EH (cell line): ENCODE results near the gene CAB39.

Experiments used
- DNase-seq: peaks from one replicate; pipeline ENCODE4 v3.0.0-alpha.2; 2015; ENCODE audit warnings: low read depth

CAB39 gene

DNA sequence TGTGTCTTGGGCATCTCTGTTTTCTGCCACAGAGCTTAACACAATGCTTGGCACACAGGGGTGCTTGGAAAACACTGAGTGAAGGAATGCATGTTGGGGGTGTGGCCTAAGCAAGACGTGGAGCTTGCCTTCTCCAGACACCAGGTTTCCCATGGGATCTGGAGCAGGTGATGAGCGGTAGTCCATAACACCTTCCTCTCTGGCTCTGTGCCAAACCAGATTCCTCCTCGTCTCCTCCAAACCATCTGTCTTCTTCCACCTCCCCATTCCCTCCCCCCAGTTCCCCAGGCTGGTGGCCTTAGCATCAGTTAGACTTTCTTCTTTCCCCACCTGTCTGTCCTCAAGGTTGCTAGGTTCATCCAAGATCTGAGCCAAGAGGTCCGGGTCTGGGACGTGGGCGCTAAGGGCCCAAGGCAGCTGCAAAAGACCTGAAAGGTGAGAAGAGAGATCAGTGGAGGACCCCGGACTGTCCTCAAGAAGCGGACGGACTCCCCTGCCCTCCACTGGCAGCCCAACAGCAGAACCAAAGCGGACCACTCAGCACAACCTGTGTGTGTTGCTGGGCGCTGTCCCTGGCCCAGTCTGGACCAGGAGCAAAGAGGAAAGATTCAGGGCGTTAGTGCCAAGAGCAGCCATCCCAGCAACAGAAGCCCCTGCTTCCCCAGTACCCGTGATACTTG, 150.9 kb downstream of the CAB39 start:
- DNase-seq, result no peak

- DNase-seq, result no peak
These were observed 151.5 kb downstream of the CAB39 start for GRCh38 chr2:230864122-230864604.

DNA sequence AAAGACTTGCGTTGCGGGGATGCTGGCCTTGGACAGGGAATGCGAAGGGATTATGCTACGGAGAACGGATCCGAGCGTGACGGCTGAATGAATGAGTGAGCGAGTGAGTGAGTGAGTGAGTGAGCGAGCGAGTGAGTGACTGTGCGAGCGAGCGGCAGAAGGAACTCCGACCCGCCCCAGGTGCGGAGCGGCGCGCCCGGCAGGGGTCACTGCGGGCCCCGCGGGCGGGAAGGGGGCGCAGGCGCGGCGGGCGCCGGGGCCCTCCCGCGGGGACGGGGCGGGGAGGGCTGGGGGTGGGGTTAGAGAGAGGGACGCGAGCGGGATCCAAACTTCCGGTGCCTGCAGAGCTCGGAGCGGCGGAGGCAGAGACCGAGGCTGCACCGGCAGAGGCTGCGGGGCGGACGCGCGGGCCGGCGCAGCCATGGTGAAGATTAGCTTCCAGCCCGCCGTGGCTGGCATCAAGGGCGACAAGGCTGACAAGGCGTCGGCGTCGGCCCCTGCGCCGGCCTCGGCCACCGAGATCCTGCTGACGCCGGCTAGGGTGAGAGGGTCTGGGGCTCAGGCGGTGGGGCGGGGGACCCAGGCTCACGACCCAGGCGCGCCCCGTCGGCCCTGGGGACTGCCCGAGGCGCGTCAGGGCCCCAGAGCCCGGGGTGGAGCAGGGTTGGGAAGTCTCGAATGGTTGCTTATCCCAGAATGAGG, 152.1 kb downstream of the CAB39 start, which contains the start of gene ITM2C:
TSS of gene ITM2C (plus strand) at position 338 of the 702 bp plus-strand sequence. CDS start at position 422, 84 bp downstream.
- peak; percentile 79 for DNase-seq

DNA sequence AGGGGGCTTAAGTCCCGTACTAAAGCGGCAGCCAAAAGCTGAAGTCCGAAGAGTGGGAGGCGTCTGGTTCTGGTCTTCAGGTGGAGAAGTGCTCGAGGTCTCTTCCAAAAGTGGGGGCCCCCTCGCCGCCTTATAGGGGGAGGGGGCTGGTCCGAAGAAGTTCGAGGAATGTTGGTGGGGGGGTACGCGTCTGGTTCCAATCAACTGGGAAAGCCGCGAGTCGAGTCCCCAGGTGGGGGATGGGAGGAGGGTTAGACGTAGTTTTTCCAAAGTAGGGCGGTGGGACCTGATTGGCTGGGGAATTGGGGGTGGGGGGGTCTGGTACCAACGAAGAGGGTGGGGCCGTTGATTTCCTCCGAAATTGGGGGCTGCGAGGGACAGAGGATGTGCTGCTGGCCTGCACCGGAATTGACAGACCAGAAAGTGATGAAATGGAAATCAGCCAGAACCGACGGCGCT, 152.7 kb downstream of the CAB39 start:
- peak; percentile 21 for DNase-seq

- DNase-seq, result peak; percentile 63
These were observed 153.4 kb downstream of the CAB39 start for GRCh38 chr2:230865766-230866755.

- DNase-seq, result peak; percentile 48
These were observed 154.3 kb downstream of the CAB39 start for GRCh38 chr2:230866756-230867523.

DNA sequence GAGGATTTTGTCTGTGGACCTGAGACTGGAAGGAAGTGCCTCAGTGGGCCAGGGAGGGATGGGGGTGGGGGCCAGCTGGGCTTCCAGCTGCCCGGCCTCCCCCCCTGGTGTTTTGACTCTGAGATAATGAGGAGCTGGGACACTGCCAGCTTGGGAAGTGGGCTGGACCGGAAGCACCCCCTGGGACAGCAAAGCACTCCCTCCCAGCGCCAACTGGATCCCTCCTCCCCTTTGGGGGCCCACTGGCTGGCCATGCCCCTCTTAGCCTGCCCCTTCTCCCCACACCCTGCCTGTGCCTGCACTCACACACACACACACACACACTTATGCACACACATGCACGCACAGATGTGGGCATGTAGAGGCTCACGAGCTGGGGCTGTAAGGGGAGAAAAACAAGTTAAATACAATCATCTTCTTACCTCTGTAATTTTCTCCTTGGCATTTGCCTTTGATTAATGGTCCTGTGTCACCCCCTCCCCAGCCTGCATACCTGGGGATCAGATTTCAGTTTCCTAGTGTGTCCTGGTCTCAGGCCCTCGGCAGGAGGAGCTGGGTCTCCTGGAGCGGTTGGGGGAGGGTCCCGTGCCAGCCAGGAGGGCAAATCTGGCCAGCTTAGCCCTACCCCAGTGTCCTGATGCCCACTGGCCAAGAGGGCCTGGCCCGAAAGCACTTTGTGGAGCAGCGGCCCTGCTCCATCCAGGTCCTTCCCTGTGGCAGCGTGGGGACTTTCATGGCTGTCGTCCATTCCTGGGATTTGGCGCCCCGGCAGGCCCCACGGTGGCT, 155.7 kb downstream of the CAB39 start:
- no peak for DNase-seq

DNA sequence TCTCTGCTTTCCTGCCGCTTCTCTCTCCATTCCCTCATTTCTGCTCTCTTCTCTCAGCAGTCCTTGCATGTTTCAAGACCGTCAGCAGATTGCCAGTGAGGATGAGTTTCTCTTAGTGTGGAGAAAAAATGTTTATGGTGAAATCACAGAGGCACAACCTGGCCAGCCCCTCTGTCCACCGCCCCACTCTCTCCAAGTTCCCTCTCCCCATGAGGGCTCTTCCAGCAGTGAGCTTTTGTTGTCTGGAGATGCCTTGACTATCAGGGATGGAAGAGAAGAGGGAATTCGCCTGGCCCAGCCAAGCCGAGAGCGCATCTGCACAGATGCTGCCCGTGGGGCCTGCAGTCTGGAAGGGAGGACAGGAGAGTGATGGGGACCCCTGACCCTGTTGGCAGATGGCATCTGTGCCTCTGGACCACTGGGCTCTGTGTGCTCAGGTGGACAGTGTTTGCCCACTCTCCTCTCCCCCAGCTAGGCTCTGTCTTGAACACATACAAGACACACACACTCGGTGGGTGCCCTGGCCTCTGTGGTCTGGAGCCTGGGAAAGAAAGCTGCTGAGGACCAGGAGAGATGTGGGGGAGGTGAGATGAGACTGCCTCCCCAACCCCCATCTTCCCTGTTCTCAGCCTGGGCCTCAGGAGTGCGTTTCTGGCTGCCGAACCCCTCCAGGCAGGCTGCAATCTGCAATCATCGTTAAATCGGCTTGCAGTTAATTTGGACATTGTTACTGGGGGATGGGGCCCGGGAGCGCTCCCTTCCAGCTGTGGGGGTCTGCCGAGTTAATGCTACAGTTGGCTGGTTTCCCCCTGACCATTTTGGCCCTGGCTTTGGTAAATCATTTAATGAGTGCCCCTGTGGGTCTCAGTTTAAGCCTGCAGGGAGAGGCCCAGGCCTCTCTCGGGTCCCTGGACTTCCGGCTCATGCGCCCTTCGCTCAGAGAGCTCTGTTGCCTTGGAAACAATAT, 156.6 kb downstream of the CAB39 start:
- no peak for DNase-seq

GRCh38 chr2:230869914-230870543, 157.4 kb downstream of the CAB39 start:
- no peak for DNase-seq
